ENCODE measurements around the gene TBX2. TPM values are rescaled to one million over a fixed set of nuclear protein-coding genes. Genes with fewer than 3 reads are reported as not detected.

TBX2 gene
- total RNA-seq, 1 experiment from 2014 or later: 6.2 TPM

DNA sequence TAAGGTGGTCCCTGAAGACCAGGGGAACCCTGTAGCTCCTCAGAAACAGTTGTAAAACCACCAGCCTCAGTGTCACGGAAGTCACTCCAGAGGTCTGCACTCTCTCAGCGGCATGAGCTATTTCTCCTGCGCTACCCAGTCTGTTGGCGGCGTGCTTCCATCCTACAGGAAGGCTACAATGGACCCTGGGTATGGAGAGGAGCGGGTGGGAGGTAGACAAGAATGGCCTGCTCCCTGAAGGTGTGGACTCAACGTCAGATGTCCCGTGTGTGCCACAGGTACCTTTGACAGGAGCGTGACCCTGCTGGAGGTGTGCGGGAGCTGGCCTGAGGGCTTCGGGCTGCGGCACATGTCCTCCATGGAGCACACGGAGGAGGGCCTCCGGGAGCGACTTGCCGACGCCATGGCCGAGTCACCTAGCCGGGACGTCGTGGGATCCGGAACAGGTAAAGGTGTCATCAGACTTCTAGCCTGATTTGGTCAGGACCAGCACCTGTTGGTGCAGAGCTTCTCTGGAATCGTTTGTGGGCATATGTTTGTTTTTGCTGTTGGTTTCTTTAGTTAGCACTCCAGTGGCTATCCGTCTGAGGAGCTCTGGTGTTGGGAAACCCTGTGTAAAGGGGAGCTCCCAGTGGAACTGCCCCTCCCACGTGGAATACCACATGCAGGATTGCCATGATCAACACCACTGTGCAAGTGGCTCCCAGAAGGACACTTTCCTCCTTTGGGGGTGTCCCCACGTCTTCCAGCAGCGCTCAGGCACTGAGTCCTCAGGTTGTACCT, 31.4 kb upstream of the TBX2 start:
- in situ Hi-C loops (cut with HindIII; ENCODE audit: low sequenced_read_pairs): no loop called here
- DNase-seq (ENCODE audit: low spot score): no peak

DNA sequence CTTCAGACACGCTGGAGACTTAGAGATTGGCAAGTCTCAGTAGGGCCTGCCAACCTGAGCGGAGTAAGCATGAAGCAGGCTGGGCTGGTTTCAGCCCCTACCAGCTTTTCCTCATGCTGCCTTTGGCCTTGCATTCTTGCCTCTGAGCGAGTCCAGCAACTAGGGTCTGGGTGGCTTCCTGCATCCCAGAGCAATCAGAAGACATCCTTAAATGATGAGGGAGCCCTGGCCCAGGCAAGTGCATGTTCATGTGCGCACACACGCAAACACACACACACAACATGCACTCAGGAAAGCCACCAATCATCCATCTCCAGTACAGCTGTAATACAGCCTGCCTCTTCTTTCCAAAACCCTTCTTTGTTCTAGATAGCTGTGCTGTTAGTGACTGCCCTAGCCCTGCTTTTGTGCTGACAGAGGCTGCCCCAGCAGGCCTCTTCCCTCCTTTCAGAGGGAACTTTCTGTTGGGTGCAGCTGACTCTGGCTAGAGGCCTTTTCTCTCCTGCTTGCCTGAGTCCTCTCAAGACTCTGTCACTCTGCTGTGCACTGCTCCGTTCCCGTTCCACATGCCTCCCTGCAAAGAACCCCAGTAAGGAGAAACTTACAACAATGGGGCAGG, 30.7 kb upstream of the TBX2 start:
- in situ Hi-C loops (cut with HindIII; ENCODE audit: low sequenced_read_pairs): no loop called here
- no peak for DNase-seq (ENCODE audit: low spot score)

- in situ Hi-C loops (cut with HindIII; ENCODE audit: low sequenced_read_pairs): no loop called here
- no peak for DNase-seq (ENCODE audit: low spot score)
Observed at GRCh38 chr17:61369751-61370150, 29.9 kb upstream of the TBX2 start.

DNA sequence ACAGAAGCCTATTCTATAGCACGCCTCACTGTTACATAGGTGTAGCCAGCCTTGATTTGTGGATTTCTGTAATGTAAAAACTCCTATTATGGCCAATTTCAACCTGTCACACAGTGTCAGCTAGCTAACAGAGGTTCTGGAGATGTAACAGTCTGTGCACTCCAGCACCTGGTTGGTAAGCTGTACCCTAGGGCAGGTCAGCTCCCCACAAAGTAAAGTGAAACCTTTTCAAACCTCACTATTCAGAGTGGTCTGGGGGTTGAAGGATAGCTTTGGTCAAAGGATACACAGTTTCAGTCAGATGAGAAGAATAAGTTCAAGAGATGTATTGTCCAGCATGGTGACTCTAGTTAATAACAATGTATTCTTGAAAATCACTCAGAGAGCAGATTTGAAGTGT, 28.5 kb upstream of the TBX2 start:
- DNase-seq (ENCODE audit: low spot score): no peak
- in situ Hi-C loops (cut with HindIII; ENCODE audit: low sequenced_read_pairs): no loop called here

DNA sequence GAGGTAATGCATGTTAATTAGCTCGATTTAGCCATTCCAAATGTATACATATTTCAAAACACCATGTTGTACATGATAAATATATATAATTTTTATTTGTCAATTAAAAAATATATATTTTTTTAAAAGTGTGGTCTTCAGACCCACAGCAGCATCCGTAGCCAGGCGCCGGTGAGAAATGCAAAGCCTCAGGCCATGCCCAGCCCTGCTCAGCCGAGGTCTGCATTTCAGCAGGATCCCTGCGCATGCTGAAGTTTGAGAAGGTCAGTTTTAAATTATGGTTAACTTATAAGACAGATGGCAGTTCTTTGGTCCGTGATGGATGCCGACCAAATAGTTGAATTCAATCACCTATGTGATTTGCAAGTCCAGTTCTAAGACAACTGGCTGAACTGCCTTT, 28.0 kb upstream of the TBX2 start:
- in situ Hi-C loops (cut with HindIII; ENCODE audit: low sequenced_read_pairs): no loop called here
- no peak for DNase-seq (ENCODE audit: low spot score)

GRCh38 chr17:61372436-61372835, 27.2 kb upstream of the TBX2 start:
- DNase-seq (ENCODE audit: low spot score): no peak
- in situ Hi-C loops (cut with HindIII; ENCODE audit: low sequenced_read_pairs): no loop called here

DNA sequence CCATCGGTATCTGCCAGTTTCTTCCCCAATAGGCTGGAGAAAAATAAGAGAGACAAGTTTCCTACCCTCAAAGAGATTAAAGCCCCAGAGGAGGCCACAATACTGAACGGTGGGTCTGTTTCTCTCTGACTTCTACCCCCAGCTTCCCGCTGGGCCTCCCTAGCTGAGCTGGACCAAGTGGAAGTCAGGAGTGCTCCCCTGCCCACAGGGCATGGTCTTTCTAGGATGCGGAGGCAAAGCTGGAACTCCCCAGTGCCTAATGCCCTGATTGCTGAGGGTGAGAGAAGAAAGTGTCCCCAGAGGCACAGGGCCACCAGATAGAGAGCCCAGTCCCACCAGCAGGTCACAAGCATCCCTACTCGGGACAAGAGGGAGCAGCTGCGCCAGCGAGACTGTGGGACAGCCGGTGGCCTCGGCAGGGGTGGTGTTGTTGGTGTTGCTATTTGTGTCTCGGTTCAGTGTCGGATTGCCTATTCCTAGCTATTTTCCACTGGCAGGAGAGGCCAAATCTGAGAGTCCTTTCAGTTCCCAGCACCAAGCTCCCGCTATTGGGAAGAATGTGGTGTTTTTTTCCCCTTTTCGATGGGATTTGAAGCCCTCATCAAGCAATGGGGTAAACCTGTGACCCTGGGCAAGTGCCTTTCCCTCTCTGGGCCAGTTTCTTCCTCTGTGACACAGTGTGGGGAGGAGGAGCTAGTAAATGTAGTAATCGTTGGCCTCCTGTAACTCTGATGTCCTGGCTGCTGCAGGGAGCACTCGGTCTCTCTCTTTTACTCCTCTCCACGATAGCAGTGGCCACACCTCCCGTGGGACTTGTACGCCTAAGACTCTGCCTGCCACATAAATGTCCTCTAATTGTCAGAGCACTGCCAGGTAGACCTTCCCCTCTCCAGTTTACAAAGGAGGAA, 22.5 kb upstream of the TBX2 start:
- no peak for DNase-seq (ENCODE audit: low spot score)
- in situ Hi-C loops (cut with HindIII; ENCODE audit: low sequenced_read_pairs): no loop called here

DNA sequence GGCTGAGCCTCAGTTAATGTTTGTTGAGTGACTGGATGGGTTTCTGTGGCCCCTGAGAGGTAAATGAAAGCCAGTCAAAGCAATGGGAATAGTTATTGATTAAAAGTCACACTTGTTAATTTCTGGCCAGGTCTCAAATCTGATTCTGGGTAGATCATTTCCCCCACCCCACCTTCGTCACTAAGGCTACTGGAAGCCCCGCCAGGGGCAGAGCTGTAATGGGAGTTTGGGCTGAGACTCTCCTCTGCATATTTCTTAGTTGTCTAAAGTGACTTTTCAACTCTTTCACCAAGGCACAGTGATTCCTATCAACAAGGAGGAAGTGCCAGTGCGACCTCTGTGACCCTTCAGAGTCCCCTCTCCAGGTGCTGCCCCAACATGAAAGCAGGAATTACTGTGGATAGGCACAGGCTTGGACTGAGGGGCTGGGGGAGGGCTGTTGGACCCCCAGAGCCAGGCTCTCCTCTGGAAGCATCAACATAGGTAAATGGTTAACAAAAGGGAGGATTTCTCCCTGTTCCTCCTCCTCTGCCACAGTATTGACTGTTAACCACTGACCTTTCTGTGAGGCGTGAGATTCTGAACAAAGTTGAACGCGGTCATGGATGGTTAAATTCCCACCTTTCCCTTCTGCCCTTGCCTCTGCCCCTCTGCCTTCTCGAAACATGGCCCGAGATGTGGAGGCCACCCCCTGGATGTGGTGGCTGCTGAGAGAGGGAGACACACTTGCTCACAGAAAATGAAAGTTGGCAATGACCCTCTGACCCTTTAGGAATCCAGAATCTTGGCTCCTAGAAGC, 20.8 kb upstream of the TBX2 start:
- in situ Hi-C loops (cut with HindIII; ENCODE audit: low sequenced_read_pairs): no loop called here
- DNase-seq (ENCODE audit: low spot score): no peak

GRCh38 chr17:61379457-61380216, 20.0 kb upstream of the TBX2 start:
- DNase-seq (ENCODE audit: low spot score): no peak
- in situ Hi-C loops (cut with HindIII; ENCODE audit: low sequenced_read_pairs): no loop called here

- in situ Hi-C loops (cut with HindIII; ENCODE audit: low sequenced_read_pairs): no loop called here
- DNase-seq (ENCODE audit: low spot score): no peak
Observed at GRCh38 chr17:61380217-61380835, 19.3 kb upstream of the TBX2 start.

DNA sequence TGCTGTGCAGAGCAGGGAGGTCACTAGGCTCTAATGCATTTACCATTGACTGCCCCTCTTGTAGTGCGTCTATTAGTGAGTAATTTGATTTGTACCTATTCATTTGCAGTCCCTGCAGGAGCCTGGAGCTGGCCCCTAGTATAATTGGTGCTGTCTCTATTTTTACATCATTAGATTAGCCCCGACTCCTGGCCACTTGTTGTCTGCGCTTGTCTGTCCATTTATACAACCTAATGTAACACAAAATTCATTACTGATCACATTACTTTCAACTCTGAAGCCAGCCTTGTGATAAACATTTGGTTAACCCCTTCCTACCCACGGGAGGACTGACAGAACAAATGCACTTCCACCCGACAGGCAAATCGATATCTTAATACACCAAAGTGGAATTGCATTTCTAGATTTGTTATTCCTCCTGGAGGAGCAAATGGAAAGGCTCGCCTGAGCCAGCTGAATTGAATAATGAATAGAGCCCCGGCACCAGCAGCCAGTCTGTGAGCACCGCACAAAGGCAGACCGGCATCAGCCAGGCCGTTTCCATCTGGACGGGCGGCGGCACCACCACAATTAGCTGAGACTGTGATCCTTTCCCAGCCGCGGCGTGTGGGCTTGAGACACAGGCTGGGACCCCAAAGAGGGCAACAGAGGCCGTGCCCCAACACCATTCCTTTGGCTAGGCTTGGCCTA, 18.7 kb upstream of the TBX2 start:
- in situ Hi-C loops (cut with HindIII; ENCODE audit: low sequenced_read_pairs): no loop called here
- no peak for DNase-seq (ENCODE audit: low spot score)

GRCh38 chr17:61381537-61381936, 18.1 kb upstream of the TBX2 start:
- in situ Hi-C loops (cut with HindIII; ENCODE audit: low sequenced_read_pairs): no loop called here
- DNase-seq (ENCODE audit: low spot score): no peak

- DNase-seq (ENCODE audit: low spot score): no peak
- in situ Hi-C loops (cut with HindIII; ENCODE audit: low sequenced_read_pairs): no loop called here
Observed at GRCh38 chr17:61382796-61383688, 16.6 kb upstream of the TBX2 start.

DNA sequence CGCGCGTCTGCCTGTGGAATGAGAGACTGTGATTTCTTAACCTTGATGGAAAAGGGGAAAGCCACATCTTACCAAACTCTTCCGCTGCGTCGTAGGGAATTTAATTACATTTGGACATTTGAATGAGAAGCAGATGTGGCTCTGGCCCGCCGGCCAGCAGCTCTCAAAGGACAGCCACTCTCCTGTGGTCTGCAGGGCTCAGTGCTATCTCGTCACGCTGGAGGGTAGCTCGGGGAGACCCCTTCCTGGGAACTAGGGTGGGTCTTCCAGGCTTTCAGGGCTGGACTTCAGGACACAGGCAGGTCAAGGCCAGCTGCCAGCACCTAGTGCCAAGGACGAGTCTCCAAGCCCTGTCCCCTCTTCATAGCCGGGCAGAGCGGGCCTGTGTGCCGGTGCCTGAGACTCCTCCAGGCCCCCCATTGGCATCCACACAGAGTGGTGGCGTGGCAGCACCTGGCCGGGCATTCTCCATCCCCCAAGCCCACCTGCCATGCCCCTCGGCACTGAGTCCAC, 15.9 kb upstream of the TBX2 start:
- no peak for DNase-seq (ENCODE audit: low spot score)
- in situ Hi-C loops (cut with HindIII; ENCODE audit: low sequenced_read_pairs): no loop called here

DNA sequence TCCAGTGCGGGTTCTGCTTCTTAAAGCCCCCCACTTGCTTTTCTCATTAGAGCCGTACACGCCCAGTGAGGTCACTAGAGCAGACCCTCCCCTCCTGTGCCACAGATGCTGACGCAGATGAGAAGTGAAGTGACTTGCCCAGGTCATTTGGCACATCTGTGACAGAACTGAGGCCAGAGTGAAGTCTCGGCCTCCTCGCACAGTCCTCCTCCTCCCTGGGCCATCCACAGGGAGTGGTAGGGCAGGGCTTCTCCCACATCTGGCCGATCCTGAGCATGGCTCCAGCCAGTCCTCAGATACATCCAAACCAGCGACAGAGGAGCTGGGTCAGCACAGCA, 15.3 kb upstream of the TBX2 start:
- in situ Hi-C loops (cut with HindIII; ENCODE audit: low sequenced_read_pairs): no loop called here

DNA sequence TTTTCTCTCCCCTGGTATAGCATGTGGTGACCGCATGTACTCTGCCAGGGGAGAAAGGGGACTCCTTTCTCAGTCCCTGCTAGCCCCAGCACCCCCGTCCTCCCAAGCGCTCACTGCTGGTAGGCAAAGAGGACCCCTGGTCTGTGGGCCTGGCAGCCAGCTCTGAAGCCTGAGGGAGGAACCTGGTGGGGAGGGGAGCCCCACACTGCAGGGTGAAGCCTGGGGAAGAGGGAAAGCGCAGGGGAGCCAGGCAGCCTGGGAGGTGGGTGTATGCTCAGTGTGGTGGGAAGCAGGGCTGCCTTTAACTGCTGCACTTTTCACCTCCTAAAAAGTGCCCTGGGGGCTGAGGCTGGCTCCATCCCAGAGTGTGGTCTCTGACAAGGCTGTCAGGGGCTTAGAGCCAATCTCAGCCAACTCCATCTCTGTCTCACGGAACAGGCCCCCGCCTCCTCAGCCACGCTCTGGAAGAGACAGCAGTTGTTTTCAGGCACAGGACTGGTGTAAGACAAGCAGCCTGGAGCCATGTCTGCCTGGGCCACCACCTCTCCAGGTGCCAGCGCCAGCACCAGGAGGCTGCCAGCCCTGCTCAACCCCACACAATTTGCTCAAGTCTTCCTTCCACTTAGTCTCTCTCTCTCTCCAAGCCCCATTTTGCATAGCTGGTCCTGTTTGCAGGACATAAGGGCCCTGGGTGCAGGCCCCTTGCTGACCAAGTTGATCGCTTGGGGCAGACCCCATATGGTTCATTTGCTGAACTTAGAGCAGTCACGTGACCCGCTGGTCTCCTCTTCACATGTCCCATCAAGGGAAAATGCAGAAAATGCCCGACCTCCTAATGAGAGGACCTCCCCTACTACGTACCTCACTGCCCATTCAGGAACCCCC, 14.7 kb upstream of the TBX2 start:
- DNase-seq (ENCODE audit: low spot score): no peak
- in situ Hi-C loops (cut with HindIII; ENCODE audit: low sequenced_read_pairs): no loop called here

More for the DNA sequence above, 15.3 kb upstream of the TBX2 start:
- no peak for DNase-seq (ENCODE audit: low spot score)

Measured in G401 (cell line).